HG02623 (cell line): Measurements from ENCODE around the gene BMPR1A.
A peak's percentile ranks its signal among the peaks of the same experiment; 100 is the strongest.

ENCODE experiments used
- ATAC-seq: cut with Tn5 transposase; IDR thresholded peaks from one replicate; pipeline ENCODE4 v1.9.1; 2021; ENCODE audit warnings: moderate library complexity; ENCODE audit not compliant: unreplicated experiment

The BMPR1A gene

DNA sequence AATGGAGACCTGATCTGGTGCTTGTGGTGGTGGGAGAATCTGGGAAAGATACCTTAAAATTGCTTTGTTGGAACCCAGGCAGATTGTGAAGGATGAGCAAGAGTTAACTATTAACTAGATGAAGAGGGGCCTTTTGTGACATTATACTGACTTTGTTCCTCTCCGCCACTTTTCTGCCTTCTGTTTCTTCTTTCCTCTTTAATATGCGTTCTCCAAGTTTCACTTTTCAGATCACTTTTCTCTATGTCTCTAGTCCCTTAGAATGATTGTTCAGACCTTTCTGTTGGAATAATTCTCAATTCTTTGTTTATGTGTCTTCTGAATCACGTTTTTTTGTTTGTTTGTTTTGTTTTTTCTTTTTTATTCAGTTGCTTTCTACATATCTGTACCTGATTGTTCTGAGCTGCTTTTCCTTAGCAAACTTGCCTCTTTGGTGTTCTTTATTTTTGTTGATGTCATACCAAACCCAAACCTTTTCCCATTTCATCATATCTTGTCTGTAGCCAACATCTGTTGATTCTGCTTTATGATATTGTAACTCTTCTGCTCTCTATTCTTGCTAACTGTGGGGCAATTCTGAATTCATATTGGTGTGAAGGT lies 2.8 kb downstream of the BMPR1A start:
- ATAC-seq: no peak

- ATAC-seq: no peak
Measured at GRCh38 chr10:86763404-86763803, 7.0 kb downstream of the BMPR1A start.

GRCh38 chr10:86765548-86765947 lies 9.1 kb downstream of the BMPR1A start:
- ATAC-seq: no peak

DNA sequence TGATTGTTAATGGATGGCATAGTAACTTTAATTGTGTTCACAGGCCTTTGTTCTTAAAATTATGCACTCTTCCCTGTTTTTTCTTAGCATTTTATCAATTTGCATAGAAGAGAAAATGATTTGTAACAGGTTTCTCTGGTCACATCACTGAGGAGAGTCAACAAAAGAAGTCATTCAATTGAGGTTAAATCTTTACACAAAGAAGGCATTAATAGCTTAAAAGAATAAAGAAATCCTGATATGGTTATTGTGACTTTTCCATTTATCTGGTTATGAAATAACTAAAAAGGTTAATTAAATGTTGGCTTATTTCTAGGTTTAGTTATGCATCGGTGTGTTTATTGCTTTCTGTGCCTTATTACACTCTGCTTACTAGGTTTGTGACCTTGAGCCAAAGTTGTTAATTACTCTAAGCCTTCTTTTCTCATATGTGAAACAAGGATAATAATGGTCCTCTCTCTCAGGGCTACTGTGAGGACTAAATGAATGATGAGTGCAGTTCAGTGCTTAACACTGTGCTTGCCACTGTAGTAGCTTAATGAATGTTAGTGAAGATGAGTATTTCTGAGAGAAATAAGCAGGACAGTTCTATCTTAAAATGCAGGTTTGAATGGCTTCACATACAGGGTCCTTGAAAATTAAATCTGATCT lies 12.1 kb downstream of the BMPR1A start:
- ATAC-seq: no peak

DNA sequence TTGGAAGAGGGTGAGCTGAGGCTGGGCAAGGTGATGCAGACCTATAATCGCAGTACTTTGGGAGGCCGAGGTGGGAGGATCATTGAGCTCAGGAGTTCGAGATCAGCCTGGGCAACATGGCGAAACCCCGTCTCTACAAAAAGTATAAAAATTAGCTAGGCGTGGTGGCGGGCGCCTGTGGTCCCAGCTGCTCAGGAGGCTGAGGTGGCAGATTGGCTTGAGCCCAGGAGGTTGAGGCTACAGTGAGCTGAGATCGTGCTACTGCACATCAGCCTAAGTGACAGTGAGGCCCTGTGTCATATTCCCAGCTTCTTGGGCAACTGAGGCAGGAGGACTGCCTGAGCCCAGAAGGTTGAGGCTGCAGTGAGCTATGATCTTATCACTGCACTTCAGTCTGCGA lies 13.6 kb downstream of the BMPR1A start:
- ATAC-seq: no peak

- no peak for ATAC-seq
Measured at GRCh38 chr10:86770412-86770960, 14.1 kb downstream of the BMPR1A start.

DNA sequence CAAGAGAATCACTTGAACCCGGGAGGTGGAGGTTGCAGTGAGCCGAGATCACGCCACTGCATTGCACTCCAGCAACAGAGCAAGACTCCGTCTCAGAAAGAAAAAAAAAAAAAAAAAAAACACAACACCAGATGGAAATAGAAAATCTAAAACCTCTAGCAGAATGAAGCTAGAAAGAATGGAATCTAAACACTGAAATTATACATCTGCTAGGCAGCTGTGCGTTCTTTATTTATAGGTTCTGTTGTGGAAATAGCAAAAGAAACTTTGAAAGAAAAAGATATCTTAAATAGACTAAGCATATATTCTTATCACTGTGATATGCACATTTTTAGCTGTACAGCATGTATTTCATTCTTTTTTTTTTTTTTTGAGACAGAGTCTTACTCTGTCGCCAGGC lies 17.1 kb downstream of the BMPR1A start:
- ATAC-seq: no peak

GRCh38 chr10:86775056-86775869 lies 18.8 kb downstream of the BMPR1A start:
- no peak for ATAC-seq

GRCh38 chr10:86775870-86776180 lies 19.4 kb downstream of the BMPR1A start:
- no peak for ATAC-seq

DNA sequence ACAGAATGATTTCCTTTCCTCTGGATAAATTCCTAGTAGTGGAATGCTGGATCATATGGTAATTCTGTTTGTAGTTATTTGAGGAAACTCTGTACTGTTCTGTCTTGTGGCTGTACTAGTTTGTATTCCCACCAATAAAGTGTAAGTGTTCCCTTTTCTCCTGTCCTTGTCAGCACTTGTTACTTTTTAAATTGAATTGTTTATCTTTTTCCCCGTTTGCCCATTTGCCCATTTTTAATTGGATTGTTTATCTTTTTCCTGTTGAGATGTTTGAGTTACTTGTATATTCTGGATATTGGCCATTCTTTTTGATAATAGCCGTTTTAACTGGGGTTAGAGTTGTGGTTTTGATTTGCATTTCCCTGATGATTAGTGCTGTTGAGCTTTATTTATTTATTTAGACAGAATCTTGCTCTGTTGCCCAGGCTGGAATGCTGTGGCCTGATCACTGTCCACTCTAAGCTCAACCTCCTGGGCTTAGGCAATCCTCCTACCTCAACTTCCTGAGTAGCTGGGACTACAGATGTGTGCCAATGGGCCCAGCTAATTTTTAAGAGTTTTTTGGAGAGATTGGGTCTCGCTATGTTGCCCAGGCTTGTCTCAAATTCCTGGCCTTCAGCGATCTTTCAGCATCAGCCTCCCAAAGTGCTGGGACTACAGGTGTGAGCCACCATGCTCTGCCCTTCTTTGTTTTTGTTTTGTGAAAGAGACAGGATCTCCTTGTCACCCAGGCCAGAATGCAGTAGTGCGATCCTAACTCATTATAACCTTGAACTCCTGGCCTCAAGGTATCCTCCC lies 23.0 kb downstream of the BMPR1A start:
- ATAC-seq: no peak

GRCh38 chr10:86782701-86783418 lies 26.4 kb downstream of the BMPR1A start:
- no peak for ATAC-seq

DNA sequence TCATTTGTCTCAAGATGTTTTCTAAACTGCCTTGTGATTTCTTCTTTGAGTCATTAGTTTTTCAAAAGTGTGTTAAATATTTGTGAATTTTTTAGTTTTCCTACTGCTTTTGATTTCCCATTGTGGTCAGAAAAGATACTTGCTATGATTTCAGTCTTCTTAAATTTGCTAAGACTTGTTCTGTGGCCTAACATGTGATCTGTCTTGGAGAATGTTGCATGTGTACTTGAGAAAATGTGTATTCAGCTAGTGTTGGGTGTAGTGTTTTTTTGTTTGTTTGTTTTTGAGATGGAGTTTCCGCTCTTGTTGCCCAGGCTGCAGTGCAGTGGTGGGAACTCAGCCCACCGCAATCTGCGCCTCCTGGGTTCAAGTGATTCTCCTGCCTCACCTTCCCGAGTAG lies 28.6 kb downstream of the BMPR1A start:
- ATAC-seq: no peak

DNA sequence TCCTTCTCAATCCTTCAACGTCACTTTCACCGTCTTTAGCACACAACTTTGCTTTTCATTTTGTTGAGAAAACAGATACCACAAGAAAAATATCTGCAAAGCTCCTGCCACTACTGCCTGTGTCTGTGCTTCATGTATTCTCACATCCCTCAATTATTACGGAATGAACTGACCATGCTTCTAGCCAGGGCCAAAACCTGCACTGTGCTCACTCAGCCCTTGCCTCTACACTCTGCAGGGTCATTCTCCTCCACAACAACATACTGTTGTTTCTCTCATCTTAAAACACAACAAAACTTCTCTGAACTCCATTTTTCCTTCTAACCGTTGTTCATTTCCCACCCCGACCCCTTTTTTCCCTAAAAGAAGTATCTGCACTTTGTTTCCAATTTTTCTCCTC lies 29.5 kb downstream of the BMPR1A start:
- ATAC-seq: no peak

DNA sequence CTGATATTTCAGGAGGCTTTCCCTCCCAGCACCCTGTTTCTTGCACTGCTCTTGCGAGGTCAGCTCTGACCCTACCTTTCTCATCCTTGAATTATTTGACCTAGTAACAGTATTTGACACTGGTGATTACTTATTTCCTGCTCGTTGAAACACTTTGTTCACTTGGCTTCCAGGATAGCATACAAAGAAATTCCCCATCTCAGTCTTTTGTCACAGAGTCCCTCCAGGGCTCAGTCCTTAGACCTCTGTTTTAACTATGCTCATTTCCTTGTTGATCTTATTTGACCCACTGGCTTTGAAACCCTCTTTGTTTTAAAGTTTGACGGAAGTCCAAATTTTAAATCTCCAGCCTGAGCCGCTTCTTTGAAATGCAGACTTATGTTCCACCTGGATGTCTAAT lies 29.9 kb downstream of the BMPR1A start:
- ATAC-seq: no peak

- ATAC-seq: no peak
Measured at GRCh38 chr10:86790394-86790793, 34.0 kb downstream of the BMPR1A start.

DNA sequence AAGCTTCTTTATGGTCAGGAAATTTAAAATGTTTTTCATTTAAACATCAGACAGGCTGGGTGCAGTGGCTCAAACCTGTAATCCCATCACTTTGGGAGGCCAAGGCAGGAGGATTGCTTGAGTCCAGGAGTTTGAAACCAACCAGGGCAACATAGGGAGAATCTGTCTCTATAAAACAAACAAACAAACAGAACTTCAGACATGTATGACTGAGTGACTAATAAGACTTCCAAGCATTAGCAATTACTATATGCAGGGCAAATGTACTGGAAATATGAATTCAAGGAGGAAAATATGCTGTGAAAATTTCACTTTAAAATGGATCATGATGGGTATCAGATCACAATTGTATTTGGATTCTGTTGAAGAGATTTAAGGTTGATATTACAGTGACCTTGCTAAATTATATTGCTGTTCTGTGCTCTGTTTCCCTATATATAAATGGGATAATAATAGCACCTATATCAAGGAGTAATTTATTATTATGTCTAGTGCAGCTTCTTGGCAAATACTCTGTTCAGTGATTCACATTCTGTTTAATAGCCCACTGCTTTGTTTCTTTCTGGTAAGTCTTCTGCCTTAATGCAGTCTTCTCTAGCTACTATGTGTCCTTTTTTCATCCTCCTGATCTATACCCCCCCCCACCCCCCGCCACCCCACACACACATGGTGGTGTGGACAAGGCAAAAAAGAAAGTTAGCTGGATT lies 36.2 kb downstream of the BMPR1A start:
- no peak for ATAC-seq

DNA sequence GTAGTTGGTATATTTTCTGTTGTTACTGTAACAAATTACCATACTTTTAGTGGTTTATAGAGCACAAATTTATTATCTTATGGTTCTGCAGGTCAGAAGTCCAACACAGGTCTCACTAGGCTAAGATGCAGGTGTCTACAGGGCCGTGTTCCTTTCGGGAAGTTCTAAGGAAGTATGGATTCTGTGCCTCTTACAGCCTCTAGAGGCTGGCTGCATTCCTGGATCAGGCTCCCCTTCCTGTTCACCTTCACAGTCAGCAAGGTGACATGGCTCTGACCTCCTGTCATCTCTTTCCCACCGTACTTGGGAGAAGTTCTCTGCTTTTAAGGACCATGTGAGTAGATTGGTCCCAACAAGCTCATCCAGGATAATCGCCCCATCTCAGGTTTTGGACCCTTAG lies 37.3 kb downstream of the BMPR1A start:
- no peak for ATAC-seq

DNA sequence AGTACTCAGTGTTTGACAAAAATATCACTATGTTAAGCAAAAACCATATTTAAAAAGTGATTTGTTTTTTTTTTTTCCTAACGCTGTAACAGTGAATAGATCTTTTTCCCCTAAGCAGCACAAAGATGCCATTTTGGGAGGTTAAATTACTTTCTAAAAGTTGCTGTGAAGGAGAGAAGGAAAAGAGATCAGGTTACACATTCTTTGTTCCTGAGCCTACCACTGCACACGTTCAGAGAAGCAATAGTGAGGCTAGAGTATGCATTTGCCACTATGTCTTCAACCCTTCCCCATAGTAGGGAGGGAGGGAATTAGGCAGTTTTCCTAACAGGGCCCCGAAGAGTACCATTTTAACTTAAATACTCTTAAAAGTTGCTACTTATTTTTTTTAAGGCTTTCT lies 38.9 kb downstream of the BMPR1A start:
- no peak for ATAC-seq

GRCh38 chr10:86798025-86798424 lies 41.6 kb downstream of the BMPR1A start:
- ATAC-seq: no peak

GRCh38 chr10:86798611-86799010 lies 42.2 kb downstream of the BMPR1A start:
- ATAC-seq: peak; percentile 56
